ENCODE results near the gene GATA6.
A peak's percentile ranks its signal among the peaks of the same experiment; 100 is the strongest.

Gene GATA6

DNA sequence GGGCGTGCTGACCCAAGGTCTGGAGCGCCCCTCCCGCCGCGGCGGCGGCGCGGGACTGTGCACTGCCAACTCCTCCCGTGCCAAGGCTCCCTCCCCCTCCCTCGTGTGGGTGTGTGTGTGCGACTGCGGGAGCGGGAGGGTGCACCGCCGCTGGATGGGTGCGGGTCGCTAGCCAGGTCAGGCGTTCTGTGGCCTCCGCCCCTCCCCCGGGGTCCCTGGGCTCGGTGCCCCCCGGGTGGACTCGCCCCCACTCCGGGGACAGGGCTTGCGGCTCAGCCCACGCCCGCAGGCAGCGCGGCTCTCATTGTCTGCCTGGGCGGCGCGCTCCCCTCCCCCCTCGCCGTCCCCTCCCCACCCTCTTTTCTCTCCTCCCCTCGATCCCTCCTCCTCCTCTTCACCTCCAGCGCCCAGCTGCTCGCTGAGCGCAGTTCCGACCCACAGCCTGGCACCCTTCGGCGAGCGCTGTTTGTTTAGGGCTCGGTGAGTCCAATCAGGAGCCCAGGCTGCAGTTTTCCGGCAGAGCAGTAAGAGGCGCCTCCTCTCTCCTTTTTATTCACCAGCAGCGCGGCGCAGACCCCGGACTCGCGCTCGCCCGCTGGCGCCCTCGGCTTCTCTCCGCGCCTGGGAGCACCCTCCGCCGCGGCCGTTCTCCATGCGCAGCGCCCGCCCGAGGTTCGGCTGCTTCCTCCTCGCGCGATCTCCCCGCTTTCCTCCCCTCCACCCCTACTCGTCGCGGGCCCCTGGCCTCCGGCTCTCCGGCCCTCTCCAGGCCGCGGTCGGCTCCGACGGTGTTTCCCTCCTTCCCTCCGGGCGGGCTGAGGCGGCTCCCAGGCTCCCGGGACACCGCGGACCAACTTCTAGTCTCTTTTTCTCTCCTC lies at the start of gene GATA6:
Gene GATA6 (plus strand): TSS at position 579 of the 878 bp plus-strand sequence. CDS start 1,556 bp downstream, outside the sequence.
- DNase-seq = peak; percentile 90

DNA sequence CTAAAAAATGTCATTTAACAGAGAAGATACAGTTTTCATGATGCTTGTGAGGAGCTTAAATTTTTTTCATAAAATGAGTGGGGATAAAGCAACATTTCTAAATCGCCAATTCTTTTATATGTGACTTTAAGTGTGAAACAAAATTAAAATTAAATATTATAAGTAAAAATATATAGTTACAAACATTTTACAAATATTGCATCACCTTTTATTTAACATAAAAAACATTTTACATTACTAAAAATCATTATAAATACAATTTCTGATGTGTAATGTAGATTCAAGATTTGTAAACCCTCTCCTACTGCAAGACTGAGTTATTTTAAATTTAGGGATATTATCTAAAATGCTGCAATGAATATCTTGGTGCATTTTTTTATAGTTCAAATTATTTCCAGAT lies 44.4 kb upstream of the GATA6 start:
- DNase-seq = no peak

DNA sequence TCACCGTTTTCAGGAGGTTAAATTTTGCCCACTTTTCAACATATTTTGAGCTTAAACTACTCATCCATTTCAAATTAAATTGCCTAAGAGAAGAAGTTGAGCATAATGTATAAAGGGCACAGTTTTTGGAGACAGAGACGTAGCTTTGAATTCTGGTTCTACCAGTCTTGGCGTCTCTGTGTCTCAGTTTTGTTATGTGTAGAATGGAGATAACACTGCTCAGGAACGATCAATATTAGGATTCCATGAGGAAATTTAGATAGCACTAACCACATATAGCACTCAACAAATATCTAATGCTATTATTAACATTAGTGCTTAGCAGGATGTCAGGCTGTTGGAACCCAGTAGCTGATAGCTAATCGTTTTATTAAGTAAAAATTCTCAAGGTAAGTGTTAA lies 40.4 kb upstream of the GATA6 start:
- DNase-seq = no peak

DNA sequence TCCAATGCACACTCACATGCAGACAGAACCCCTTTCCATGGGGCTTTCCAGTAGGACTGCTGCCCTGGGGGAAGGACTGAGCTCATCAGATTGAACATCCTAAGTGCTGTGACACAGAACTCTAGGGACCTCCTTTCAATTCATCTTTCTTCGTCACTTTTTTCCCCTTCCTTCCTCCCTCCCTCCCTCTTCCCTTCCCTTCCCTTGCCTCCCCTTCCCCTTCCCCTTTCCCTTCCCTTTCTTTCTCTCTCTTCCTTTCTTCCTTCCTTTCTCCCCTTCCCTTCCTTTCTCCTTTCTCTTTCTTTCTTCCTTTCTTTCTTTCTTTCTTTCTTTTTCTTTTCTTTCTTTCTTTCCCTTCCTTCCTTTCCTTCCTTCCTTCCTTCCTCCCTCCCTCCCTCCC lies 39.6 kb upstream of the GATA6 start:
- no peak for DNase-seq

DNA sequence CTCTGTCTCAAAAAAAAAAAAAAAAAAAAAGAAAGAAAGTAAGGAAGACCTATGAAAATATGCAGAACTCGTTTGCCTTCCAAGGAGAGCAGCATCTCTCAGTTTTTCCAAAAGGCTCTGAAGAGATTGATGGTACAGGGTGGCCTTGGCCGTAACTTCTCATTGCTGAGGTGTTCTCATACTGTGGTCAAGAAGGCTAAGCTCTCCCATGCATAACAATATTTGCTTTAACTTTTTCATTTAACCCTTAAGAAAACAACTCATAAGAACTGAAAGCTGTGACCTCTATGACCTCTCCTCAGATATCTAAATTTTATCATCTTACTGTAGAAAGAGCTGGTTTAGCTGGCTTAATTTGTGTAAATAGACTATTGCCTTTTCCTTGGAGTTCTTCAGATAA lies 37.1 kb upstream of the GATA6 start:
- no peak for DNase-seq

DNA sequence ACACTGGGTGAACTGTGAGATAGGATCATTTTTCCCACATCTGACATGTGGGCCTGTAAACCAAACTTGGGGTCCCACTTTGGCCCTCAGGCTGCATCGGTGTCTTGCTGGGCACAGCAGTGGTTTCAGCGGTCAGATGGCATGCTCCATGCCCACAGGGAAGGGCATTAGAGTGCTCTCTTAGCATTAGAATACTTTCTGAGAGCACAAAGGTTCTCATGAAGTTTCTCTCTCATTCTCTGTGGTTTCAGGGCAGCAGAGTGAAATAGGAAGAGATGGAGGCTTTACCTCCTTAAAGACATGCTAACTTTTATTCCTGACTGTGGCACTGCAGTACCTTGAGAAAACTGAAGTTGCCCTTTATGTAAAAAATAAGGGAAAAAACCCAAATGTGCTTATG lies 36.6 kb upstream of the GATA6 start:
- DNase-seq = no peak

DNA sequence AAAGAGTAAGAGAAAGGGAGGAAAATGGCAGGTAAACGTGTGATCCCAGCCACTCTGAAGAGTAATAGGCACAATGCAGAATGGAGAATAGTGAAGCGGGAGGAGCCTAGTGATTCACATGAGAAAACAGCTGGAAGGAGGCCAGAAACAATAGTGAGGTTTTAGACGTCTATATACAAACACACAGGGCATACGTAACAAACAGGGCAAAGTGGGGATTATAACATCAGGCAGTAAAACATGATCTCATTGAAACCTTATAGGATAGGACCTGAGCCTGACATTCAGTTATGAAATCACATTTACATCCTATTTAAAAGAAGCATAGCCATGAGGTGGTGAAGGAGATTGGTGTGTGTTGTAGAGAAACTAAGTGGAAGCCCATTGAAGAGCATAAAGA lies 33.0 kb upstream of the GATA6 start:
- DNase-seq = no peak

DNA sequence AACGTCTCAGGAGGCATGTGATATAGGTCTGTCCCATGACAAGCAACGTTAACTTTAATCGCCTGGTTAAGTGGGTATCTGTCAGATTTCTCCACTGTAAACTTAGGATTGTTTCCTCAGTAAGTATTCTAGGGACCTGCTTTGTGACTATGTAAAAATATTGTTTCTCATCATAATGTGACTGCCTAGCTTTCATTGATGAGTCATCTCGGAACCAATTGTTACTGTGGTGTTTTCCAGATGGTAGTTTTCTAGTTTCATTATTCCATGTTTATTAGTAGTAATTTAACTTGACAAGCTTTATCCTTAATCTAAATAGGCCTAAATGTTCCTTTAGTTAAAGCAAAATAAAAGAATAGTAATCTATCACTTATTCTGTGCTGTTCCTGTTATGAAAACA lies 28.2 kb upstream of the GATA6 start:
- DNase-seq = no peak

DNA sequence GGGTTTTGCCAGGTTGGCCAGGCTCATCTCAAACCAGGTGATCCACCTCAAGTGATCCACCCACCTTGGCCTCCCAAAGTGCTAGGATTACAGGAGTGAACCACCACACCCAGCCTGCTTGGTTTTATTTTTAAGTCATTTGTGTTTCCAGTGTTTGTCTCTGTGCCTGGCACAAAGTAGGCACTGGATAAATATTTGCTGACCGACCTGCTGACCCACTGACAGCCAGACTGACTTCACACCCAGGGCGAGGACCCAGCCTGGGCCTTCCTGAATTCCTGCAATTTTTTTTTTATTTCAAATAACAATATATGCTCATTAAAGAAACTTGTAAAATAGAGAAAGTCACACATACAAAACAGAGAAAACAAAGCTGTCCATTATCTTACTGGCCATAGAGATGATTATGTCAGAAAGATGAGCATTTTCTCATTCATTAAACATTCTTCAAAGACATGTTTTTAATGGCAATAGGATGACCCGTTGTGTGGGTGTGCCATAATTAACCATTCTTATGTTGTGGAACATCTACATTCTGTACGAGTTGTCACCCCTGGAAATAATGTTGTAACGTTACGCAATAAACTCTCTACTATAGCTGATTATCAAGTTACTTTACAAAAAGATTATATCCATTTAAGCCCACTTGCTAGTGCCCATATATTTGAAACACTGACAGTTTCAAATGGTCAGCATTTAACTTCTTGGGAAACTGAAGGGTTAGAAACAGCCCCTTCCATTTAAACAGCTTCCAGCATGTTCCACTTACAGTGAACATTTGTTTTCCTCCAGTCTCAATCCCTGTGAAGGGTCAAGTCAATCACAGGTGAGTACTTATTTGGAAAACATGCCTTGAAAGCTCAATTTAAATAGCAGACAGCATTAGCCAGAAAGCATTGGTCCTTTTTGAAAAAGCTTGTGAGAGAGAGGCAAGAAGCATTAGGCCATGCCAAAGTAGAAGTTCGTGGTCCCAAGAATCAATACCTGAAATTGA lies 25.7 kb upstream of the GATA6 start:
- no peak for DNase-seq

DNA sequence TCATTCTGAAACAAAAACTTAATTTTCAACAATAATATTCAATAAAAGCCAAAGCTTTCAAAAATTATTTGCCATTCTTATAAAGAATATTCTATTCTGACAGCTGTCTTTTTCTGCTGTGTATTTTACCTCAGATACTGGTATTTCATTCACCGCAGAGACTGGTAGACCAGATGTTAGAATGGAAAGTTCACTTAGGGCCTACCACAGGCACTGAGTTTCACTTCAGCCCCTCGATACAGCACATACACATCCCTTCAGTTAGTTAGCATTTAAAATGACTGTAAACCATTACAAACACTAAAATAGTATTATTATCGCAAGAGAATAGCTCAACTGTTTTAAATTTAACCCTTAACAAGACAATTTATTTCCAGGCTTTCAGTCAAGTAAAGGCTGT lies 24.2 kb upstream of the GATA6 start:
- DNase-seq = no peak

DNA sequence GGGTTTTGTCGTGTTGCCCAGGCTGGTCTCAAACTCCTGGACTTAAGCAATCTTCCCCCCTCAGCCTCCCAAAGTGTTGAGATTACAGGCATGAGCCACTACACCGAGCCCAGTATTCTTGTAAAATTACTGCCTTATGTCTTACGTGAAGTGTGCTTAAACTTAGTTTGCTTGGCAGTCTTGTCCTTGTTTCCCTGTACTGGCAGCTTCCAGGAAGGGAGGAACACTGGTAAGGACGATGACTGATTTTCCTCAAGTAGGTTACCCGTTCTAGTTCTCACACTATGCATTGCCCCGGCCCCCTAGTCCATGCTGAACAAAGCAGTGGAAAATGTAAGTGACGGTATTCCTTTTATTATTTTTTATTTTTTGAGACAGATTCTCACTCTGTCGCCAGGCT lies 19.7 kb upstream of the GATA6 start:
- no peak for DNase-seq

DNA sequence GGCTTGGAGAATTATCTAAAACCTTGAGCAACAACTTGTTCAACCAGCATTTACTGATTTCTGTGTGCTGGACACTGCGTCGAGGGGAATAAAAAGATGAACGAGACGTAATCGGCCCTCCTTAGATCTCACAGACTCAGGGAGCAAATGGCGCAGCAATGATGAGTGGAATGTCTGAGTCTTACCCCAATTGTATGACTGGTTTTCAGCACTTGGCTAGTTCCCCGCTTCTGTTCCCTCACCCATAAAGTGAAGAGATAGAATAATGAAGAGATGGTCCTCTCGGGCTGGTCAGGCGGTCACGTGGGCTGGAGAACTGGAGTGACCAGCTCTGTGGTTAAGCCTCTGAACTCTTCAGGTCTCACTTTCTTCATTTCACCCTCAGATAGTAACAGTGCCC lies 17.3 kb upstream of the GATA6 start:
- DNase-seq = no peak

DNA sequence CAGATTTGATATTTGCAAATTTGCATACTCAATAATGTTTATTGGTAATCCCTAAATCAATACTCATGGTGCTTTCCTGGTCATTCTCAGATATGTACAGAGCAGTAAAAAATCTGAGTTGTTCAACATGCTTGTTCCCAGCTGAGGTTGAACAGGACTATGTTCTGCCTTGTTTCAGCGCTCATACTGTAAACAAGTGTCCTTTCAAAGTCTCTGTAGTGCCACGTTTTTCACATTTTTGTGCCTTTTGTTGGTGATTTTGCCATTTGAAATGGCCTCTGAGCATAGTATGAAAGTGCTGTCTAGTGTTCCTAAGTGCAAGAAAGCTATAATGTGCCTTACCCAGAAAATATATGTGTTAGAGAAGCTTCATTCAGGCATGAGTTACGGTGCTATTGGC lies 16.0 kb upstream of the GATA6 start:
- no peak for DNase-seq

DNA sequence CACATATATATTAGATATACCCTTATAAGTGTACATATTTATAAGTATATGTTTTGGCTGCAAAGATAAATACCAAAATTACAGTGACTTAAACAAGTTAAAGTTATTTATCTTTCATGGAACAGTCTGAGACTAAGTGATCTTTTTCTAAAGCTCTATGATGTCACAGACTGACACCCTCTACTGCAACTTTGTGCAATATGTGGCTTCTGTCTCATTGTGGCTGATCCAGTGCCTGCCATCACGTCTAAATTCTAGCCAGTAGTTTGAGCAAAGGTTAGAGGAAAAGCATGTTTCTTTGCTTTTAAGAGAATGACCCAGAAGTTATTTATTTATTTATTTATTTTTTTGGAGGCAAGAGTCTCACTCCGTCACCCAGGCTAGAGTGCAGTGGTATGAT lies 13.8 kb upstream of the GATA6 start:
- no peak for DNase-seq

DNA sequence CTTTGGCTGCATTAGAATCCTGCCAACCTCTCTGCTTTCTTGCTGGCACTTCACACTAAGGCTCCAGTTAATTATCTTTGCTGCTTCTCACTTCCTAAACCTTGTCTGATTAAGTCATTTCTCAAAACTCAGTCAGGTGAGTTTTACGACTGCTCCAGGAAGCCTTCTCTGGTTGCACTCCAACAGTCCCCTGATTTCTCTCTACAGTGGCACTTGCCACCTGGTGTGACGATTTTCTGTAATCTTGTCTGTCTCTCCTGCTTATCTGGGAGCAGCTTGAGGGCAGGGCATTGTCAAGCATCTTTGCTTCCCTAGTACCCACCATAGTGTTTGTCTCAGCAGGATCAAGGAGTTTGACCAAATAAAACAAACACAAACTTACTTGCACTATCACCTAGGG lies 10.4 kb upstream of the GATA6 start:
- no peak for DNase-seq

DNA sequence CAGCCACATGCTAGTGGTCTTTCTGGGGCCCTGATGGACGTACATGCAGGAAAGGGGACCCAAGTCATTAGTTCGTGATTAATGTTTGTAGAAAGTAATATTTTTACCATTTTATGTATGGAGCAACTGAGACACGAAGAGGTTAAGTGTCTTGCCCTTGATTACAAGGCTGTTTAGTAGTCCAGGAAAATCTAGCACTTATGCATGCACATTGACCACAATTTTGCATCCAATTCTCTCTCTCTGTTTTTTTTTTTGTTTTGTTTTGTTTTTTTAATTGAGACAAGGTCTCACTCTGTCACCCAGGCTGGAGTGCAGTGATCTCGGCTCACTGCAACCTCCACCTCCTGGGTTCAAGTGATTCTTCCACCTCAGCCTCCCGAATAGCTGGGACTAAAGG lies 8.3 kb upstream of the GATA6 start:
- DNase-seq = no peak

DNA sequence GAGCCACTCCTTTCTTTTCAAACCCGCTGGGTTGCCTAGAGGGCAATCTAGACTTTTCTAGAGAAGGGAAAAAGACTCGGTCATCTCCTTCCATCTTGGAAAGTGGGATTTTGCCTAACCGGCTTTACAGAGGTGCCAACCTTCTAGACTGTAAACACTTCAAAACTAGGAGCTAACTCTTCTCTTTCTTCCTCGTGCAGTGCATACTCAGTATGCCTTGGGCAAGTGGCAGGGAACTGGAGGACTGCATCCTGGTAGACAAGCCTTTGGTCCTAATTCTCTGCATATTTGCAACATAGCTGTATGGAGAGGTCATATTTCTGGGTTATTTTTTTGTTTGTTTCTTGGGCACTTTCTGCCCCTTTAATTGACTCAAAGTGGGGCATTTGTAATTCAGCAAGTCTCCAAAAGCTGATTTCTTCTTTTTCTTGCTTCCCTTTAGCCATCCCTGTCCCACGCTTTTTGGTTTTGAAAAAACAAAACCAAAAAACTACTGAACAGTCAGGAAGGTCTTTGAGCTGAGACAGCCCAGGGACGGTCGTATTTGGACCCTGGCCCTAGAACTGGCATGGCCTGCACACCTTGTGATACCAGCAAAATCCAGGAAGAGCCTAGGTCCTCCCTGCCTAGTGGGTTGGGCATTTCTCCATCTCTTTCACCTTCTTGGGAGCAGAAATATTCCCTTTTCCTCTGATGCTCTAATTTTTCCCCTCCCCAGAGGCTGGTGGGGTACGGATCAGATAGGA lies 5.8 kb upstream of the GATA6 start:
- DNase-seq = no peak

DNA sequence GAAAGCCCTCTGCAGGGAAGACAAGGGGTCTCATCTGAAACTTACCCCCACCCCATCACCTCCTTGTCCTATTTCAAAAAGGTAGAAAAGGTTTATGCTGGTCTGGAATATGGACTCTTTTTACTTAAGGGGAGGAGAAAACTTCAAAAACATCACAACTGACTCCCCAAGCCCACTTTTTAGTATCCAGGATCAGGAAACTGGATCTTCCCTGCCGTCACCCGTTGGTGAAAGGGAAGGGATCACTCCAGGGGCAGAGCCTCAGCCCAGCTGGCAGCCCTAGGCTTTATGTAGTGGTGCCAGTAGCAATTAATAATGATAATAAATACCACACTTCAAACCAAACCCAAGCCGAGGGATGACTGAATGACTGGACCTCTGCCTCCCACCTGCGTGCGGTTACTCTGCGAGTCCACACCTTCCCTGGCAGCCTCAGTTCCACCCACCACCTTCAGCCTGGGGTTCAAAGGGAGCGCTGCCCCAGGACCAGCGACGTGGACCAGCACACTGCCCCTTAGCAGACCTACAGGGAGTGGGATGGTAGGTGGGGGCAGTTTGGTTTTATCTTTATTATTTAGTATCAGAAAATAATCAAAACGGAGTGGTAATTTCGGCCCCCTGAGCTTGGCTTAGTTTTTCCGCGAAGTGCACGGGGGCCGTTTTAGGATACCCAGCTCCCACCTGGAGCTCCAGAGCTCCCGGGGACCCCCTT lies 4.9 kb upstream of the GATA6 start:
- DNase-seq = no peak

DNA sequence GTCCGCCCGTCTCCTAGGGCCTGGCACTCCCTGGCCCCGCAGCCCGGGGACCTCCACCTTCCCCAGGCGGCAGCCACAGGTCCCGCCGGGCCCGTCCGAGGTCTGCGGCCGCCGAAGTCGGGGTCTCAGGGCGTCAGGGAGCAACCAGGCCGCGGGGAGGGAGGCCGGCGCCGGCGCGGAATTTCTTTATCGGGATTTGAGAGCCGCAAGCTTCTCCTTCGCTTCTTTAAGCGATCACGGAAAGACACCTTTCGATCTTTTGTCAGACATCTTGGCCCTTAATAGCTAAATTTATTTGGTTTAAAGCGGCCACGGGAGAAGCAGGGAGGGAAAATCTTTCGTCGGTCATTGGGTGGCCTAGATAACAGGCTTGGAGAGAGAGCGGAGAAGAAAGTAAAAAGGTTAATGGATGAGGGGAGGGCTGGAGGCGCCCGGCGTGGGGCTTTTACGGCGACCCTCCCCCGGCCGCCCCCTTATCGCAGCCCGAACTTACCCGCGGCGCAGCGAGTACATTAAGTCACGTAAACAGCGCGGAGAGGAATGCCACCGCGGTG lies 4.3 kb upstream of the GATA6 start:
- DNase-seq = no peak

DNA sequence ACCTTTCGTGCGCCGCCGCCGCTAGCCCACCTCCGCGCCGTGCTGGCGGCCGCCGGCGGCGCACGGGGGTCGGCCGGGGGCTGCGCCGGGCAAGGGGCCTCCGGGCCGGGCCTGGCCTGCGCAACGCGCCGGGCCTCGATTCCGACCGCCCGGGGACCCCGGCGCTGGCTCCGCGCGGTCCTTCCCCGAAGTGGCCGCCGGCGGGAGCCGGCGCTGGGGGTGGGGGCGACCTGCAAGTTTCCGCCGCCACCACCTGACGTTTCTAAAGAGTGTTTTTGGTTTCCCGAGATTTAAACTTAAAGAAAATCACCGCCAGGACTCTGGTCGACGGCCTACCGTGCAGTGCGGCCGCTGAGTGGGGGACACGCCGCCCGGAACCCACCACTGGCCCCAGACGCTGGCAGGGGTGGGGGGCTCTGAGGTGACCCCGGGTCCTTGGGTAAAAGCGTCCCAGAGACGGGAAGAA lies 3.8 kb upstream of the GATA6 start:
- no peak for DNase-seq

DNA sequence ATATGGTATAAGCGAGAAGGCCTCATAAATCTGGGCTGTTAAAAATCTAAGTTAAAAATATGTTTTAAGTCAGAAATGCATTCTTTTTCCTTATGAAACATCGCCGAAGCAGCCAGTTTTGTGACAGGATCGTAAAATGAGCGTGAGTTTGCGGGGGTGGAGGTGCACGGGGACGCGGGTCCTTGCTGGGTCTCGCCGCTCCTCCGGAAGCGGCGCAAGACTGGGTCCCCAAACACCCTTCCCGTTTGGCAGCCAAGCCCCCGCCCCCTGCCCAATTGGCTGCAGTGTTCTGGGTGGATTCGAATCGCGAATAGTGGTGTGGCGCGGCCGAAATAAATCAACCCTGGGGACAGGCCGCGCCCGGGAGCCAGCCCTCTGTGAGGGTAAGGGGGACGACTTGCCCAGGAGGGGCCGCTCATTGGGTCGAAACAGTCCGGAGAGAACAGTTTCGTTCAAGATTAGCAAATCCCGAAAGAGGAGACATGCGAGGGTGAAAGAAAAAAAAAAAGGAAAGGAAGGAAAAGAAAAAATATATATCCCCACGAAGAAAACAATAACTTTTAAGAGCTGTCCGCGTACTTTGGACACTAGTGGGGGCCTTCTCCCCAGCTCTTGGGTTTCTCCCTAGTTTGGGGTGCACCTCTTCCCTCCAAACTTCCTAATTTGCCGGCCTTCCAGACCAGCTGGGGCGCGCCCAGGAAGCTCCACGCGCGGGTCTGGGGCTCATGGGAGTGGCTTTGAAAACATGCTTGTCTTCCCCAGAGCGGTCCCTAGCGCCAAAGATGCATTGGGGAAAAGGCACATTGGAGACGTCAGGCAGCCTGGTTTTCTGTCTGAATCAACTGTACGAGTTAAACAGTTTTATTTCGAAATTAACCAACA lies 3.1 kb upstream of the GATA6 start:
- no peak for DNase-seq
